Stomach (tissue), 4 donors: Measurements from ENCODE around the gene TMEM134.

Experiments
- EP300 ChIP-seq: sonication (generic); formaldehyde crosslinking; IDR thresholded peaks from one replicate; pipeline ENCODE4 v1.6.1; 2017; ENCODE audit warnings: antibody characterized with exemption
- POLR2A ChIP-seq, 4 donors: fragments of 450-650 bp; IDR thresholded peaks; one replicate each; pipeline ENCODE4 v1.6.1; 2016; ENCODE audit warnings: antibody characterized with exemption in 4 of 4, control low read depth in 2 of 4, mild to moderate bottlenecking in 1 of 4, moderate library complexity in 1 of 4
- POLR2AphosphoS5 ChIP-seq, 3 donors: sonication (generic); formaldehyde crosslinking; IDR thresholded peaks; one replicate each; pipeline ENCODE4 v1.6.1; 2016; ENCODE audit warnings: antibody characterized with exemption in 3 of 3
- TF ChIP-seq, protein P1 (sequence below), 7 experiments: fragments of 450-650 bp in 4 of 7; fragments of 200-600 bp in 3 of 7; sonication (generic) in 3 of 7; IDR thresholded peaks; one replicate each; pipeline ENCODE4 v1.5.1; 2016 to 2019; ENCODE audit warnings: antibody characterized with exemption in 7 of 7, control low read depth in 2 of 7, mild to moderate bottlenecking in 1 of 7

GRCh38 chr11:67428052-67429001 is 40.7 kb downstream of the TMEM134 start, which contains the start of gene RPS6KB2:
- TF ChIP-seq, protein P1, sequence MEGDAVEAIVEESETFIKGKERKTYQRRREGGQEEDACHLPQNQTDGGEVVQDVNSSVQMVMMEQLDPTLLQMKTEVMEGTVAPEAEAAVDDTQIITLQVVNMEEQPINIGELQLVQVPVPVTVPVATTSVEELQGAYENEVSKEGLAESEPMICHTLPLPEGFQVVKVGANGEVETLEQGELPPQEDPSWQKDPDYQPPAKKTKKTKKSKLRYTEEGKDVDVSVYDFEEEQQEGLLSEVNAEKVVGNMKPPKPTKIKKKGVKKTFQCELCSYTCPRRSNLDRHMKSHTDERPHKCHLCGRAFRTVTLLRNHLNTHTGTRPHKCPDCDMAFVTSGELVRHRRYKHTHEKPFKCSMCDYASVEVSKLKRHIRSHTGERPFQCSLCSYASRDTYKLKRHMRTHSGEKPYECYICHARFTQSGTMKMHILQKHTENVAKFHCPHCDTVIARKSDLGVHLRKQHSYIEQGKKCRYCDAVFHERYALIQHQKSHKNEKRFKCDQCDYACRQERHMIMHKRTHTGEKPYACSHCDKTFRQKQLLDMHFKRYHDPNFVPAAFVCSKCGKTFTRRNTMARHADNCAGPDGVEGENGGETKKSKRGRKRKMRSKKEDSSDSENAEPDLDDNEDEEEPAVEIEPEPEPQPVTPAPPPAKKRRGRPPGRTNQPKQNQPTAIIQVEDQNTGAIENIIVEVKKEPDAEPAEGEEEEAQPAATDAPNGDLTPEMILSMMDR (IDR thresholded peaks at IDR 0.05), result no peak
- TF ChIP-seq POLR2AphosphoS5 (IDR thresholded peaks at IDR 0.05) (peak; percentile 94 to 99 (median 98)), POLR2A (IDR thresholded peaks at IDR 0.05) (peak in 2 of 4 donors; percentile 65 to 94), EP300 (no peak)
